ENCODE results near the gene NCEH1. TPM values are rescaled to one million over a fixed set of nuclear protein-coding genes. Genes with fewer than 3 reads are reported as not detected.

NCEH1 gene
- polyA plus RNA-seq, 3 donors: 8.6 to 23.9 (median 20.7) TPM

DNA sequence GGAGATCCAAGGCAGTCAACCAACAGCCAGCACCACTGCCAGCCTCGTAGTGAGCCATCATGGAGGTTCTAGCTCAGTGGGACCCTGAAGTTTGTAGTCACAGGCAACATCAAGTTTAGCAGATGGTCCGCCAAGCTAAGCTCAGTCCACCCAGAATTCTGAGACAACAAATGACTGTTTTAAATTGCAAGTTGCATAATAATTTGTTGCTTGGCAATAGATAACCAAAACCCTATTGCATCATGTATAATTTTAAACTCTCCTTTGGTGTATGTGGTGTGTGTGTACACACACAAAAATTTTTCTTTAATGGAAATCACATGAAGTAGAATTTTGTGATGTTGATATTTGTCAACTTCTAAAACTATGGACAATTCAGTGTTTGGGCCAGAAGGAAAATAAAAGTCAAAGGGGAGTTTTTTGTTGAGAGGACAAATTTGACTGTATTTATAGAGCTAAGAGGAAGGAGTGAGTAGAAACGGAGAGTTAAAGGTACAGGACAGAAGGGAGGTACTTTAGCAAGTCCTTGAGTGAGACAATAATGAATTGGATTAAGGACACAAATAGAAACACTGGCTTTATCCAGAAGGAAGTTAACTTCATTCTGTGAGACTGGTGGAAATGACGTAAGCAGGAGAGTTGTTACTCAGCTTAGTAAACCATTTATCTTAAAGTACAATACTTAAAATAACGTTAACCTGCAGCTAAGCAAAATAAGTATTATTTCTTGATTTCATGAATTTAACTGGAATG is 83.6 kb downstream of the NCEH1 start:
- peak overlapping the region; percentile 18 to 70 for H3K4me3 Mint-ChIP-seq
- Histone ChIP-seq H3K27me3 (ENCODE audit: control insufficient read depth in 2 of 2, insufficient read depth in 2 of 2, low read length in 2 of 2) (no peaks in the 10 kb centered on the region), H4K20me1 (ENCODE audit: insufficient read depth, low read length) (no peaks in the 10 kb centered on the region), H3K36me3 (replicated peaks in 1 of 2; ENCODE audit: control insufficient read depth in 1 of 2, insufficient read depth in 2 of 2, low read length in 2 of 2) (peaks cover 4 to 23% of the 10 kb centered on the region in 2 donors), H3K27ac (ENCODE audit: low read depth in 1 of 2, low read length in 2 of 2) (peak overlapping the region; percentile 60 to 87), H2AFZ (ENCODE audit: insufficient read depth, low read depth, low read length, poor library complexity, severe bottlenecking) (peak overlapping the region; percentile 10), H3K9me3 (replicated peaks in 1 of 2; ENCODE audit: control insufficient read depth in 1 of 2, insufficient read depth in 1 of 2, low read length in 2 of 2) (no peaks in the 10 kb centered on the region), H3K4me3 (replicated peaks in 1 of 3; ENCODE audit: low read depth in 2 of 3, low read length in 3 of 3) (peak overlapping the region in 1 of 3 experiments; percentile 47), H3K4me1 (ENCODE audit: control insufficient read depth in 1 of 2, insufficient read depth in 2 of 2, low read length in 2 of 2) (peaks cover 28 to 29% of the 10 kb centered on the region in 2 donors), H3K79me2 (ENCODE audit: insufficient read depth, low read length) (no peaks in the 10 kb centered on the region), H3K4me2 (replicated peaks; ENCODE audit: extremely low read depth, low read length, poor library complexity, severe bottlenecking) (peak overlapping the region; percentile 57), H3K9ac (ENCODE audit: insufficient read depth, low read length, poor library complexity, severe bottlenecking) (peak overlapping the region; percentile 38)
- H3K9me3 Mint-ChIP-seq: no peaks in the 10 kb centered on the region
- H3K27ac Mint-ChIP-seq: peak overlapping the region; percentile 91 to 95 (median 92)
- intact Hi-C loops (cut with micrococcal nuclease): no loop called here
- H3K4me1 Mint-ChIP-seq: peaks cover 30% of the 10 kb centered on the region
- 0% methylated on average over 1 of the region's 5 CpGs for WGBS (ENCODE audit: insufficient coverage)
- H3K36me3 Mint-ChIP-seq: peaks cover 14 to 17% of the 10 kb centered on the region in 2 donors
- H3K27me3 Mint-ChIP-seq (ENCODE audit: low read depth in 3 of 3): peaks cover 0 to 3% (median 0%) of the 10 kb centered on the region in 3 donors
- peak; percentile 66 to 81 (median 74) for DNase-seq
- TF ChIP-seq, protein P1, sequence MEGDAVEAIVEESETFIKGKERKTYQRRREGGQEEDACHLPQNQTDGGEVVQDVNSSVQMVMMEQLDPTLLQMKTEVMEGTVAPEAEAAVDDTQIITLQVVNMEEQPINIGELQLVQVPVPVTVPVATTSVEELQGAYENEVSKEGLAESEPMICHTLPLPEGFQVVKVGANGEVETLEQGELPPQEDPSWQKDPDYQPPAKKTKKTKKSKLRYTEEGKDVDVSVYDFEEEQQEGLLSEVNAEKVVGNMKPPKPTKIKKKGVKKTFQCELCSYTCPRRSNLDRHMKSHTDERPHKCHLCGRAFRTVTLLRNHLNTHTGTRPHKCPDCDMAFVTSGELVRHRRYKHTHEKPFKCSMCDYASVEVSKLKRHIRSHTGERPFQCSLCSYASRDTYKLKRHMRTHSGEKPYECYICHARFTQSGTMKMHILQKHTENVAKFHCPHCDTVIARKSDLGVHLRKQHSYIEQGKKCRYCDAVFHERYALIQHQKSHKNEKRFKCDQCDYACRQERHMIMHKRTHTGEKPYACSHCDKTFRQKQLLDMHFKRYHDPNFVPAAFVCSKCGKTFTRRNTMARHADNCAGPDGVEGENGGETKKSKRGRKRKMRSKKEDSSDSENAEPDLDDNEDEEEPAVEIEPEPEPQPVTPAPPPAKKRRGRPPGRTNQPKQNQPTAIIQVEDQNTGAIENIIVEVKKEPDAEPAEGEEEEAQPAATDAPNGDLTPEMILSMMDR (IDR thresholded peaks at IDR 0.05): no peak

DNA sequence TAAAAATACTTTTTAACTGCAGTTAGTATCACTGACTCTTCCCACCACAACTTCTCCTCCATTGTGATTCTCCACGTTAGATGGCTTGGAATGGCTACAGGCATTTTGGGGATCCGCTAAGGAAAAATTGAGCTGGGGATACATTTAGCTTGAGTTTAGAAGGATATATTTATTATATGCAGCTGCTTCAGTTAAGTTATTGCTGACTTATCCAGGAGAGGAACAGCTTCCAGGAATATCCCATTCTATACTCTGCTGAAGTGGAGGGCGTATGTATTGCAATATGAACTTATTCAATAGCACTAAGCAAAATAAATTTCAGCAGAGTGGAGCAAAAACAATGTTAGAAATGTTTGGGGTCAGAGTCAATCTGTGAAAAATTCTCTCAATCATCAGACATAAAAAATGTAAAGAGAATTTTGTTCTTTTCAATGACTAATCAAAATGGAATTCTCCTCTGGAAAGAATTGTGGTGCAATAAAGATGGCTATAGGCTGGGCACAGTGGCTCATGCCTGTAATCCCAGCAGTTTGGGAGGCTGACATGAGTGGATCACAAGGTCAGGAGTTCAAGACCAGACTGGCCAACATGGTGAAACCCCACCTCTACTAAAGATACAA is 84.7 kb downstream of the NCEH1 start:
- H3K36me3 Mint-ChIP-seq: peaks cover 9% of the 10 kb centered on the region in 2 donors
- Histone ChIP-seq H3K36me3 (replicated peaks in 1 of 2; ENCODE audit: control insufficient read depth in 1 of 2, insufficient read depth in 2 of 2, low read length in 2 of 2) (peaks cover 0 to 13% of the 10 kb centered on the region in 2 donors), H3K79me2 (ENCODE audit: insufficient read depth, low read length) (no peaks in the 10 kb centered on the region), H3K9me3 (replicated peaks in 1 of 2; ENCODE audit: control insufficient read depth in 1 of 2, insufficient read depth in 1 of 2, low read length in 2 of 2) (no peaks in the 10 kb centered on the region), H4K20me1 (ENCODE audit: insufficient read depth, low read length) (no peaks in the 10 kb centered on the region), H2AFZ (ENCODE audit: insufficient read depth, low read depth, low read length, poor library complexity, severe bottlenecking) (no peak overlapping the region), H3K9ac (ENCODE audit: insufficient read depth, low read length, poor library complexity, severe bottlenecking) (no peak overlapping the region), H3K4me3 (replicated peaks in 1 of 3; ENCODE audit: low read depth in 2 of 3, low read length in 3 of 3) (no peak overlapping the region), H3K27me3 (ENCODE audit: control insufficient read depth in 2 of 2, insufficient read depth in 2 of 2, low read length in 2 of 2) (no peaks in the 10 kb centered on the region), H3K4me1 (ENCODE audit: control insufficient read depth in 1 of 2, insufficient read depth in 2 of 2, low read length in 2 of 2) (peaks cover 28 to 29% of the 10 kb centered on the region in 2 donors), H3K27ac (ENCODE audit: low read depth in 1 of 2, low read length in 2 of 2) (peak overlapping the region in 1 of 2 donors; percentile 87), H3K4me2 (replicated peaks; ENCODE audit: extremely low read depth, low read length, poor library complexity, severe bottlenecking) (no peak overlapping the region)
- intact Hi-C loops (cut with micrococcal nuclease): no loop called here
- TF ChIP-seq, protein P1 (IDR thresholded peaks at IDR 0.05): no peak
- no CpG with 5 or more reads among the region's 3 CpGs for WGBS (ENCODE audit: insufficient coverage)
- peaks cover 31% of the 10 kb centered on the region for H3K4me1 Mint-ChIP-seq
- no peak overlapping the region for H3K4me3 Mint-ChIP-seq
- no peaks in the 10 kb centered on the region for H3K9me3 Mint-ChIP-seq
- peaks cover 0 to 8% (median 0%) of the 10 kb centered on the region in 3 donors for H3K27me3 Mint-ChIP-seq (ENCODE audit: low read depth in 3 of 3)
- no peak for DNase-seq
- peak overlapping the region in 5 of 7 donors; percentile 91 to 95 (median 94) for H3K27ac Mint-ChIP-seq

Data from CD14-positive monocyte (primary cell).